ENCODE measurements around the gene THOC5. TPM values are rescaled to one million over a fixed set of nuclear protein-coding genes. Genes with fewer than 3 reads are reported as not detected.

THOC5 gene
- total RNA-seq, 1 experiment from 2014 or later, result 74.4 TPM

DNA sequence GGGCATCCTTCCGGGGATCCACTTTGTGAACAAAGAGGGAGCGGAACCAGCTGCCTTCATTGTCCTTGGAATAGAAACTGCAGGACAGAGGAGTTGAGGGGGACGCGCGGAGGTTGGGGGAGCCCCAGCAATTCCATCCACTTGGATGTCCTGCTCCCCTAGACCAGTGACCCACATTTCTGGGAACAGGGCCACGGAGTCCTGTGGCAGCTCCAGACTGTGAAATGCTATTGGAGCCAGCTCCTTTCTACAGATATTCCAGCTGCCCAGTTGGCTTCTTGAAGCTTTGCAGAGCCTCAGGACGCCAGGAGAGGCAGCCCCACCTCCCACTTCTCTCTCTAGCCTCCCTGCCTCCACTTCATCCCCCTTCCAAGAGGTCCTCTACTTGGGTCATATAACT lies 16.9 kb upstream of the THOC5 start:
- DNase-seq (ENCODE audit: low read depth, low spot score), result no peak
- H3K4me1 ChIP-seq (ENCODE audit: control insufficient read depth, insufficient read depth, low read length), result no peaks in the 10 kb centered on the region
- no peak overlapping the region for H3K4me3 ChIP-seq (ENCODE audit: low read depth in 2 of 2, low read length in 2 of 2)
- H3K36me3 ChIP-seq (ENCODE audit: control insufficient read depth, insufficient read depth, low read length), result no peaks in the 10 kb centered on the region
- in situ Hi-C loops (cut with HindIII; ENCODE audit: low pct_unique_long_range_greater_than_20kb, low sequenced_read_pairs), result no loop called here
- intact Hi-C loops (cut with micrococcal nuclease; ENCODE audit: unreplicated experiment), result no loop called here
- ATAC-seq, result no peak
- H3K27ac ChIP-seq (ENCODE audit: low read length), result no peak overlapping the region
- no peak for TF ChIP-seq SIN3A (IDR thresholded peaks at IDR 0.05; ENCODE audit: borderline replicate concordance, insufficient read depth, low read depth, low read length)
- no peak for TF ChIP-seq POLR2AphosphoS5 (IDR thresholded peaks at IDR 0.05; ENCODE audit: low read depth, low read length)
- TF ChIP-seq, protein P1, sequence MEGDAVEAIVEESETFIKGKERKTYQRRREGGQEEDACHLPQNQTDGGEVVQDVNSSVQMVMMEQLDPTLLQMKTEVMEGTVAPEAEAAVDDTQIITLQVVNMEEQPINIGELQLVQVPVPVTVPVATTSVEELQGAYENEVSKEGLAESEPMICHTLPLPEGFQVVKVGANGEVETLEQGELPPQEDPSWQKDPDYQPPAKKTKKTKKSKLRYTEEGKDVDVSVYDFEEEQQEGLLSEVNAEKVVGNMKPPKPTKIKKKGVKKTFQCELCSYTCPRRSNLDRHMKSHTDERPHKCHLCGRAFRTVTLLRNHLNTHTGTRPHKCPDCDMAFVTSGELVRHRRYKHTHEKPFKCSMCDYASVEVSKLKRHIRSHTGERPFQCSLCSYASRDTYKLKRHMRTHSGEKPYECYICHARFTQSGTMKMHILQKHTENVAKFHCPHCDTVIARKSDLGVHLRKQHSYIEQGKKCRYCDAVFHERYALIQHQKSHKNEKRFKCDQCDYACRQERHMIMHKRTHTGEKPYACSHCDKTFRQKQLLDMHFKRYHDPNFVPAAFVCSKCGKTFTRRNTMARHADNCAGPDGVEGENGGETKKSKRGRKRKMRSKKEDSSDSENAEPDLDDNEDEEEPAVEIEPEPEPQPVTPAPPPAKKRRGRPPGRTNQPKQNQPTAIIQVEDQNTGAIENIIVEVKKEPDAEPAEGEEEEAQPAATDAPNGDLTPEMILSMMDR (IDR thresholded peaks at IDR 0.05), result no peak
- no peak for TF ChIP-seq TCF7L2 (IDR thresholded peaks at IDR 0.05; ENCODE audit: low read depth, low read length)
- TF ChIP-seq, protein P2, sequence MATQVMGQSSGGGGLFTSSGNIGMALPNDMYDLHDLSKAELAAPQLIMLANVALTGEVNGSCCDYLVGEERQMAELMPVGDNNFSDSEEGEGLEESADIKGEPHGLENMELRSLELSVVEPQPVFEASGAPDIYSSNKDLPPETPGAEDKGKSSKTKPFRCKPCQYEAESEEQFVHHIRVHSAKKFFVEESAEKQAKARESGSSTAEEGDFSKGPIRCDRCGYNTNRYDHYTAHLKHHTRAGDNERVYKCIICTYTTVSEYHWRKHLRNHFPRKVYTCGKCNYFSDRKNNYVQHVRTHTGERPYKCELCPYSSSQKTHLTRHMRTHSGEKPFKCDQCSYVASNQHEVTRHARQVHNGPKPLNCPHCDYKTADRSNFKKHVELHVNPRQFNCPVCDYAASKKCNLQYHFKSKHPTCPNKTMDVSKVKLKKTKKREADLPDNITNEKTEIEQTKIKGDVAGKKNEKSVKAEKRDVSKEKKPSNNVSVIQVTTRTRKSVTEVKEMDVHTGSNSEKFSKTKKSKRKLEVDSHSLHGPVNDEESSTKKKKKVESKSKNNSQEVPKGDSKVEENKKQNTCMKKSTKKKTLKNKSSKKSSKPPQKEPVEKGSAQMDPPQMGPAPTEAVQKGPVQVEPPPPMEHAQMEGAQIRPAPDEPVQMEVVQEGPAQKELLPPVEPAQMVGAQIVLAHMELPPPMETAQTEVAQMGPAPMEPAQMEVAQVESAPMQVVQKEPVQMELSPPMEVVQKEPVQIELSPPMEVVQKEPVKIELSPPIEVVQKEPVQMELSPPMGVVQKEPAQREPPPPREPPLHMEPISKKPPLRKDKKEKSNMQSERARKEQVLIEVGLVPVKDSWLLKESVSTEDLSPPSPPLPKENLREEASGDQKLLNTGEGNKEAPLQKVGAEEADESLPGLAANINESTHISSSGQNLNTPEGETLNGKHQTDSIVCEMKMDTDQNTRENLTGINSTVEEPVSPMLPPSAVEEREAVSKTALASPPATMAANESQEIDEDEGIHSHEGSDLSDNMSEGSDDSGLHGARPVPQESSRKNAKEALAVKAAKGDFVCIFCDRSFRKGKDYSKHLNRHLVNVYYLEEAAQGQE (IDR thresholded peaks at IDR 0.05; ENCODE audit: insufficient read depth in 1 of 2, low read depth in 2 of 2, low read length in 1 of 2), result no peak
- no peaks in the 10 kb centered on the region for H3K27me3 ChIP-seq (ENCODE audit: control insufficient read depth, insufficient read depth, low read length)
- POLR2A ChIA-PET, result no interaction called here
- CTCF ChIA-PET, result no interaction called here
- no peaks in the 10 kb centered on the region for H3K9me3 ChIP-seq (ENCODE audit: control insufficient read depth, insufficient read depth, low read depth, low read length)
- no TSS peak for BruUV-seq (replicated peaks)

DNA sequence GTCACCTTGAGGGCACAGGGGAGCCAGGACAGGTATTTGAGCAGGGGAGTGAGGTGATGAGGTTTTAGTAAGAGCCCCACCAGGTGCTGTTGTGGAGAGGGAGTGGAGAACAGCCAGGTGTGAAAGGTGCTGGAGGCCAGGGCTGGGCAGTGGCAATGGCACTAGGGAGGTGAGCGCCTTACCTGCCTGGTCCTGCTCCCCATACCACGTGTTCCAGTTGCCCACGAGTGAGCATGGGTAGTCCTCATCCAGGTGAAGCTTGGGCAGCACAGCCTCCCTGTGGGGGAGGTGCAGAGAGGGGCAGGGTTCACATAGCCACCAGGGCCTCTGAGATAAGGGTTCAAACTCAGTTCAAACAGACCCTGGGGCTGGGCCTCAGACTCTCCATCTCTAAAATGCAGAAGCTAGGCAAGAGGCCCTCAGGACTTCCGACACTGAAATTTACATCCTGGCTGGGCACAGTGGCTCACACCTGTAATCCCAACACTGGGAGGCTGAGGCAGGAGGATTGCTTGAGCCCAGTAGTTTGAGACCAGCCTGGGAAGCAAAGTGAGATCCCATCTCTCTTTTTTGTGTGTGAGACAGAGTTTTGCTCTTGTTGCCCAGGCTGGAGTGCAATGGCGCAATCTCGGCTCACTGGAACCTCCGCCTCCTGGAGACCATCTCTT lies 15.6 kb upstream of the THOC5 start:
- no peak for TF ChIP-seq POLR2AphosphoS5 (IDR thresholded peaks at IDR 0.05; ENCODE audit: low read depth, low read length)
- TF ChIP-seq TCF7L2 (IDR thresholded peaks at IDR 0.05; ENCODE audit: low read depth, low read length), result no peak
- TF ChIP-seq SIN3A (IDR thresholded peaks at IDR 0.05; ENCODE audit: borderline replicate concordance, insufficient read depth, low read depth, low read length), result no peak
- TF ChIP-seq, protein P1 (IDR thresholded peaks at IDR 0.05), result no peak
- TF ChIP-seq, protein P2 (IDR thresholded peaks at IDR 0.05; ENCODE audit: insufficient read depth in 1 of 2, low read depth in 2 of 2, low read length in 1 of 2), result no peak
- no peaks in the 10 kb centered on the region for H3K27me3 ChIP-seq (ENCODE audit: control insufficient read depth, insufficient read depth, low read length)
- ATAC-seq (no peak), DNase-seq (ENCODE audit: low read depth, low spot score) (no peak)
- no TSS peak for BruUV-seq (replicated peaks)
- intact Hi-C loops (cut with micrococcal nuclease; ENCODE audit: unreplicated experiment) (no loop called here), in situ Hi-C loops (cut with HindIII; ENCODE audit: low pct_unique_long_range_greater_than_20kb, low sequenced_read_pairs) (no loop called here)
- H3K27ac ChIP-seq (ENCODE audit: low read length), result no peak overlapping the region
- POLR2A ChIA-PET, result no interaction called here
- H3K36me3 ChIP-seq (ENCODE audit: control insufficient read depth, insufficient read depth, low read length), result no peaks in the 10 kb centered on the region
- no peaks in the 10 kb centered on the region for H3K4me1 ChIP-seq (ENCODE audit: control insufficient read depth, insufficient read depth, low read length)
- CTCF ChIA-PET, result no interaction called here
- no peaks in the 10 kb centered on the region for H3K9me3 ChIP-seq (ENCODE audit: control insufficient read depth, insufficient read depth, low read depth, low read length)
- H3K4me3 ChIP-seq (ENCODE audit: low read depth in 2 of 2, low read length in 2 of 2), result no peak overlapping the region

Measured in Panc1 (cell line).